ENCODE data around the gene HHAT.

HHAT gene

GRCh38 chr1:210457568-210457967 is 128.9 kb downstream of the HHAT start:
- Histone ChIP-seq H3K9ac (ENCODE audit: low read length) (no peak overlapping the region), H3K36me3 (replicated peaks; ENCODE audit: insufficient read depth, low read length) (no peaks in the 10 kb centered on the region), H3K4me1 (ENCODE audit: low read length) (no peaks in the 10 kb centered on the region), H2AFZ (ENCODE audit: low read length) (no peak overlapping the region), H3K27me3 (replicated peaks; ENCODE audit: insufficient read depth, low read length) (no peaks in the 10 kb centered on the region), H3K79me2 (ENCODE audit: low read length) (no peaks in the 10 kb centered on the region), H3K4me3 (ENCODE audit: low read length) (no peak overlapping the region), H3K9me2 (replicated peaks; ENCODE audit: insufficient read depth, low read length) (no peaks in the 10 kb centered on the region), H3F3A (ENCODE audit: insufficient read depth, low read length) (no peaks in the 10 kb centered on the region), H3K27ac (ENCODE audit: low read length) (no peak overlapping the region), H3K9me3 (replicated peaks; ENCODE audit: insufficient read depth, low read length) (no peaks in the 10 kb centered on the region), H3K4me2 (ENCODE audit: low read depth, low read length) (no peak overlapping the region), H4K20me1 (ENCODE audit: insufficient read depth, low read length) (no peaks in the 10 kb centered on the region)
- no peak for DNase-seq
- TF ChIP-seq EZH2 (optimal IDR thresholded peaks at IDR 0.05; ENCODE audit: low read depth, low read length), result no peak
- TF ChIP-seq EZH2phosphoT487 (IDR thresholded peaks at IDR 0.05; ENCODE audit: low read length), result no peak
- TF ChIP-seq CTCF (IDR thresholded peaks at IDR 0.05; ENCODE audit: low read length), result no peak

- Histone ChIP-seq H3K9ac (ENCODE audit: low read length) (no peak overlapping the region), H3K27me3 (replicated peaks; ENCODE audit: insufficient read depth, low read length) (no peaks in the 10 kb centered on the region), H3K4me1 (ENCODE audit: low read length) (no peaks in the 10 kb centered on the region), H3K4me2 (ENCODE audit: low read depth, low read length) (no peak overlapping the region), H3K79me2 (ENCODE audit: low read length) (no peaks in the 10 kb centered on the region), H3K9me2 (replicated peaks; ENCODE audit: insufficient read depth, low read length) (no peaks in the 10 kb centered on the region), H2AFZ (ENCODE audit: low read length) (no peak overlapping the region), H4K20me1 (ENCODE audit: insufficient read depth, low read length) (no peaks in the 10 kb centered on the region), H3K27ac (ENCODE audit: low read length) (no peak overlapping the region), H3F3A (ENCODE audit: insufficient read depth, low read length) (no peaks in the 10 kb centered on the region), H3K36me3 (replicated peaks; ENCODE audit: insufficient read depth, low read length) (no peaks in the 10 kb centered on the region), H3K4me3 (ENCODE audit: low read length) (no peak overlapping the region), H3K9me3 (replicated peaks; ENCODE audit: insufficient read depth, low read length) (no peaks in the 10 kb centered on the region)
- TF ChIP-seq EZH2 (optimal IDR thresholded peaks at IDR 0.05; ENCODE audit: low read depth, low read length) (no peak), CTCF (IDR thresholded peaks at IDR 0.05; ENCODE audit: low read length) (no peak), EZH2phosphoT487 (IDR thresholded peaks at IDR 0.05; ENCODE audit: low read length) (no peak)
- no peak for DNase-seq
These were observed 135.9 kb downstream of the HHAT start for GRCh38 chr1:210464519-210465039.

- no peaks in the 10 kb centered on the region for H4K20me1 ChIP-seq (ENCODE audit: insufficient read depth, low read length)
- H3K79me2 ChIP-seq (ENCODE audit: low read length), result no peaks in the 10 kb centered on the region
- TF ChIP-seq EZH2 (optimal IDR thresholded peaks at IDR 0.05; ENCODE audit: low read depth, low read length) (no peak), EZH2phosphoT487 (IDR thresholded peaks at IDR 0.05; ENCODE audit: low read length) (no peak), CTCF (IDR thresholded peaks at IDR 0.05; ENCODE audit: low read length) (no peak)
- no peaks in the 10 kb centered on the region for H3K9me2 ChIP-seq (replicated peaks; ENCODE audit: insufficient read depth, low read length)
- H3K4me3 ChIP-seq (ENCODE audit: low read length), result no peak overlapping the region
- no peaks in the 10 kb centered on the region for H3F3A ChIP-seq (ENCODE audit: insufficient read depth, low read length)
- H3K27me3 ChIP-seq (replicated peaks; ENCODE audit: insufficient read depth, low read length), result no peaks in the 10 kb centered on the region
- no peaks in the 10 kb centered on the region for H3K36me3 ChIP-seq (replicated peaks; ENCODE audit: insufficient read depth, low read length)
- H3K4me2 ChIP-seq (ENCODE audit: low read depth, low read length), result no peak overlapping the region
- no peak overlapping the region for H3K27ac ChIP-seq (ENCODE audit: low read length)
- no peak overlapping the region for H3K9ac ChIP-seq (ENCODE audit: low read length)
- H3K4me1 ChIP-seq (ENCODE audit: low read length), result no peaks in the 10 kb centered on the region
- no peaks in the 10 kb centered on the region for H3K9me3 ChIP-seq (replicated peaks; ENCODE audit: insufficient read depth, low read length)
- no peak overlapping the region for H2AFZ ChIP-seq (ENCODE audit: low read length)
- no peak for DNase-seq
These were observed 136.4 kb downstream of the HHAT start for GRCh38 chr1:210465150-210465549.

Data from MM.1S (cell line).